ENCODE data around the gene GIMAP2. TPM values are rescaled to one million over a fixed set of nuclear protein-coding genes. Genes with fewer than 3 reads are reported as not detected.

Gene GIMAP2
- 1 to 10 TPM; 2.0 to 8.2 (median 2.9) TPM for total RNA-seq

DNA sequence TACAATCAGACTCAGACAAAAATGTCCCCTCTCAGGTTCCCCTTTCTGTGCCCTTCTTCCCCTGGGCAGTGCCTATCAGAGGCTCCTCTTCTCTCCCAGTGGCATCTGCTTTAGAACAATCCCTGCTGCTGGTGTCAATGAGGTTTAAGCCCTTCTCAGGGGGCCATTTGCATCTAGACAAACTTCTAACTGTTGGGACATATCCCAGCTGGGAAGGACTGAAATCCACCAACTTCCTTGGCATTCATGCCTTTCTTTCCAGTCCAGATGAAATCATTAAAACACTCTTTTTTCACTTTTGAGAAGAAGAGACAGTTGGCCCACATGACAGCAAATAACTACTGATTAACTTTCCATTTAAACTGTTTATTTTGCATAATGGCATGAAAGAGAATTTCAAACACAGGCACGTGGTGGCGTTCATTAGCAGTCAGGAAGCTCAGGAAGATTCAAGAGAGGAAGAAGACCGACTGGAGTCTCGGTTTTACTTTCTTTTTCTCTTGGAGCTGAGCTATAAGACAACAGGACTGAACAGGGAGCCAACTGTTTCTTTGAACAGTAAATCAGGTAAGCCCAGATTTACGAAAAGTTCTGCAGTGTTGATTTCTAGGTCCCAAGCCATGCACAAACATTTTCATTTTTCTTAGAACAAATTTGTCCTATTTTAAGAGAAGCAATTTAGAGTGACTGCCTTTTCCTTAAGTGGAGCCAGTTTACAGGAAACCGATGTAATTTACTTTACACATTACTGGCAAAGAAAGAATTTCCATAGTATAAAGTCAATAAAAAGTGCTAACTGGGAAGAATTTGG is at the start of gene GIMAP2:
GIMAP2 (plus strand) TSS at position 488 of the 811 bp plus-strand sequence. CDS start 1,354 bp downstream, outside the sequence.
- Histone ChIP-seq H3K27me3 (no peaks in the 10 kb centered on the region), H3K4me1 (peaks cover 6% of the 10 kb centered on the region), H3K36me3 (no peaks in the 10 kb centered on the region), H3K9me3 (no peaks in the 10 kb centered on the region), H3K27ac (peak within 1 kb of the TSS; percentile 52), H3K4me3 (peak within 1 kb of the TSS; percentile 45)
- TF ChIP-seq CTCF (IDR thresholded peaks at IDR 0.05) (no peak), POLR2A (IDR thresholded peaks at IDR 0.05) (no peak), POLR2AphosphoS5 (IDR thresholded peaks at IDR 0.05) (no peak), EP300 (IDR thresholded peaks at IDR 0.05) (no peak)
- no peak for DNase-seq (ENCODE audit: low spot score in 2 of 2)
- 4% methylated on average over 6 of the region's 6 CpGs for WGBS

- TF ChIP-seq CTCF (IDR thresholded peaks at IDR 0.05) (no peak), POLR2AphosphoS5 (IDR thresholded peaks at IDR 0.05) (no peak), EP300 (IDR thresholded peaks at IDR 0.05) (no peak), POLR2A (IDR thresholded peaks at IDR 0.05) (no peak)
- H3K27me3 ChIP-seq = no peaks in the 10 kb centered on the region
- H3K4me3 ChIP-seq = no peak overlapping the region
- no peak for DNase-seq (ENCODE audit: low spot score in 2 of 2)
- H3K36me3 ChIP-seq = no peaks in the 10 kb centered on the region
- H3K27ac ChIP-seq = no peak overlapping the region
- no peaks in the 10 kb centered on the region for H3K9me3 ChIP-seq
- no peaks in the 10 kb centered on the region for H3K4me1 ChIP-seq
Measured at GRCh38 chr7:150641854-150642253, 43.7 kb upstream of the GIMAP2 start.

DNA sequence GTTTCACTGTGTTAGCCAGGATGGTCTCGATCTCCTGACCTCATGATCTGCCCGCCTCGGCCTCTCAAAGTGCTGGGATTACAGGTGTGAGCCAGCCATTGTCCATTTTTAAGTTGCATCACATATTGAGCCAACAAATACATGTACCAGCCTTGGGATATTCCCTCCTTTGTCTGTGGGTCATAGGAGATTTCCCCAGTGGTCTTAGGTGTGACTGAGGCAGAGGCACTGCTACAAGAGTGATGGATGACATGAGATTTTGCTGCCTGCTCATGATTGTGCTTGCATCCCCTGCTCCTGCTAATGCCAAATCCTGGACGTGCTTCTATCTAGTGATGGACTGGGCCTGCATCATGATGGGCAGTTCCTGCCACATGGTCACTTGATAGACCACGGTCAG is 42.6 kb upstream of the GIMAP2 start:
- DNase-seq (ENCODE audit: low spot score in 2 of 2) = no peak
- no peaks in the 10 kb centered on the region for H3K9me3 ChIP-seq
- 75% methylated on average over 5 of the region's 5 CpGs for WGBS
- no peak overlapping the region for H3K4me3 ChIP-seq
- no peak overlapping the region for H3K27ac ChIP-seq
- no peaks in the 10 kb centered on the region for H3K4me1 ChIP-seq
- no peaks in the 10 kb centered on the region for H3K36me3 ChIP-seq
- no peaks in the 10 kb centered on the region for H3K27me3 ChIP-seq
- TF ChIP-seq CTCF (IDR thresholded peaks at IDR 0.05) (no peak), EP300 (IDR thresholded peaks at IDR 0.05) (no peak), POLR2A (IDR thresholded peaks at IDR 0.05) (no peak)

DNA sequence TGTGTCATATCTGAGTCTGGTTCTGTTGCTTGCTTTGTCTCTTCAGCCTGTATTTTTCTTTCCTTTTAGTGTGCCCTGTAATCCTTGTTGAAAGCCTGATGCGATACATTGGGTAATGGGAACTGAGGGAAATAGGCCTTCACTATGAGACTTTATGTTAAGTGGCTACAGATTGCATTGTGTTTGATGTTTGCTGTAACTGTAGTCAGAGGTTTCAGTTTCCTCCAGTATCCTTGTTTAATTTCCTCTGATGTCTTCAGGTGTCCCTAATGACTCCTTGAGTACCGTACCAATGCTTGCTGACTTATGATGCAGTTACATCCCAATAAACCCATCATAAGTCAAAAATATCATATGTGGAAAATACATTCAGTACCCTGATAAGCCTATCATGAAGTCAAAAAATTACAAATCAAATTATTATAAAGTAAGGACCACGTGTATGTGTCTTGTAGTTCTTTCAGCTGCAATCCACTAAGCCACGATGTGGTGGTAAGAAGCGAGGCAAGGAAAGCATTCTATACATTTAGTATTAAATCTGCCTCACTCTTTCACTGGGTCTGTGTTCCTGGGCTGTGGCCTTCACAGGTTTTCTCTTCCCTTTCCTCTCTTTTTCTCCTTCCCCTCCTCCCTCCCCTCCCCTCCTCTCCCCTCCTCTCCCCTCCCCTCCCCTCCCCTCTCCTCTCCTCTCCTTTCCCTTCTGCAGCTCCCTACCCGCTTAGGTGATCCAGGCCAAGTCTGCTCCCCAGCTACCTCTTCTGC is 40.1 kb upstream of the GIMAP2 start:
- no peaks in the 10 kb centered on the region for H3K36me3 ChIP-seq
- no peak overlapping the region for H3K4me3 ChIP-seq

More for the DNA sequence above, 40.1 kb upstream of the GIMAP2 start:
- Histone ChIP-seq H3K4me1 (no peaks in the 10 kb centered on the region), H3K27ac (no peak overlapping the region), H3K9me3 (no peaks in the 10 kb centered on the region), H3K27me3 (no peaks in the 10 kb centered on the region)
- WGBS = 80% methylated on average over 6 of the region's 6 CpGs
- no peak for TF ChIP-seq CTCF (IDR thresholded peaks at IDR 0.05)
- no peak for TF ChIP-seq POLR2A (IDR thresholded peaks at IDR 0.05)
- TF ChIP-seq POLR2AphosphoS5 (IDR thresholded peaks at IDR 0.05) = no peak
- DNase-seq (ENCODE audit: low spot score in 2 of 2) = no peak
